ENCODE results near the gene MKRN2. TPM values are rescaled to one million over a fixed set of nuclear protein-coding genes. Genes with fewer than 3 reads are reported as not detected.
"Not testable (repeated sequence)": the region's sequence is repeated elsewhere in the genome, so short reads cannot be mapped to it uniquely, and the experiment has no call there.

The MKRN2 gene
- total RNA-seq, 1 donor from 2014 or later: 47.9 TPM

DNA sequence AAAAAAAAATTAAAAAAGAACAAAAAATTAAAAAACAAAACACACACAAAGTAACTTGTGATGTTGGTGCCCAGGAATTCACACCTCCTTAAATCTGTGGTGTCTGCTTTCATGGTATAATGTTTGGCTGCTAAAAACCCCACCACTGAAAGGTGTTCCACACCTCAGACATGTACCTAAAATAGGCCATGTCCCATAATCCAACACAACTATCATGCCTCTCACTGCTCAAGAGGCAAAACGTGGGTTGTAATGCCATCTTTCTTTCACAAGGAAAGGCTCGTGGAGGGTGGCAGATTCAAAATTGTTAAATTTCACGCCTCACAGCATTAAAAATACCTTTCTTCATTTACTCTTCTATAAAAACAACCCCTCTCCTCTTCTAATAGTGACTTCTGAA lies 29.5 kb downstream of the MKRN2 start:
- no peak for DNase-seq (ENCODE audit: low read depth)

DNA sequence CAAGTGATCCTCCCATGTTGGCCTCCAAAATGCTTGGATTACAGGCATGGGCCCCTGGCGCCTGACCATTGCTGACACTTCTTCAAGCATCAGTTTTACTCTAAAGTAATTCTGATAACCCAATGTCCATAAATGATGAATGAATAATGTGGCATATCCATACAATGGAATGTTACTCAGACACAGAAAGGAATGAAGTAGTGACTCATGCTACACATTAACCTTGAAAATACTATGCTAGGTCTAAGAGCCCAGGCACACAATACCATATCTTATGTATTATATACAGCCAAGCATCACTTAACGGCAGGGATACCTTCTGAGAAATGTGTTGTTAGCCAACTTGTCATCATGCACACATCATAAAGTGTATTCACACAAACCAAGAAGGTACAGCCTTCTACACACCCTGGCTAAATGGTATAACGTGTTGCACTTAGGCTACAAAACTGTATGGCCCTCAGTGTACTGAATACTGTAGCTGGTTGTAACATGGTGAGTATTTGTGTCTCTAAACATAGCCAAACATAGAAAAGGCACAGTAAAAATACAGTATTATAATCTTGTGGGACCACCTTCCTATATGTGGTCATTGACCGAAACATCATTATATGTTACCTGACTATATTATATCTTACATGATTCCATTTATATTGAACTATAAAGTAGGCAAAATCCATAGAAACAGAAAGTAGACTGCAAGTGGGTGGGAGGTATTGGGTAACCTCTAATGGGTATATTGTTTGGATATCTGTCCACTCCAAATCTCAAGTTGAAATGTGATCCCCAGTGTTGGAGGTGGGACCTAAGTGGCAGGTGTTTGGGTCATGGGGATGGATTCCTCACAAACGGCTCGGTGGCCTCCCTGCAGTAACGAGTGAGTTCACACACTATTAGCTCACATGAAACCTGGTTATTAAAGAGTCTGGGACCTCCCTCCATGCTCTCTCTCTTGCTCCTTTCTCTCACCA lies 31.4 kb downstream of the MKRN2 start:
- DNase-seq (ENCODE audit: low read depth): peak; percentile 37

DNA sequence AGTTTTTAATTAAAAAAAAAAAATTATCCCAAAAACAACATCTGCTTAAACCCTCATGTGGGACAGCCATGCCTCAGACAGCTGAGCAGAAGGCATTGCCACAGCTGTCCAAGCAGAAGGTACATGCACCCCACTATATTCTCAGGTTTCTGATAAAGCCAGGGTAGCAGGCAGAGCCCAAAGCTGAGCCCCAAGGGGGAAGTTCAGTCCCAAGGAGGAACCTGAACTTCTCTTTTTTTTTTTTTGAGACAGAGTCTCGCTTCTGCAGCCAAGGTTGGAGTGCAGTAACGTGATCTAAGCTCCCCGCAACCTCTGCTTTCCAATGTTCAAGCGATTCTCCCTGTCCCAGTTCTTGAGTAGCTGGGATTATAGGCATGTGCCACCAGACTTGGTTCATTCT lies 33.2 kb downstream of the MKRN2 start:
- DNase-seq (ENCODE audit: low read depth): no peak

DNA sequence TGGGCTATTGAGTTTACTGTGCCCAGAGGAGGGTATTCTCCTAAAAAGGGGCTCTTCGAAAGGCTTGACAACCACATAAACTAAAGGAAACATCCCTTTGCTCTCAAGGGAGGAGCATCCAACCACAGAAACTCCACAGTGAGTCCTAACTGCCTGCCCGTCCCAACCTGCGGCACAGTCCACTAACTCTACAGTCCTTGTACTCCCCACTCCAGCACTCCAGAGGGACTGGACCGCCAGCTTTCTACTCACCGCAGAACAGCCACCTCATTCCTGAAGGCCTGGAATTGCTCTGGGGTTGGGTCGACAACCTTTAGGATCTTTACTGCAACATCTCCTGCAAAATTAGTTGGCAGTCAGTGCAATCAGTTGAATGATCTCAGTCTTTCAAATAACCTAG lies 34.6 kb downstream of the MKRN2 start:
- DNase-seq (ENCODE audit: low read depth): no peak

DNA sequence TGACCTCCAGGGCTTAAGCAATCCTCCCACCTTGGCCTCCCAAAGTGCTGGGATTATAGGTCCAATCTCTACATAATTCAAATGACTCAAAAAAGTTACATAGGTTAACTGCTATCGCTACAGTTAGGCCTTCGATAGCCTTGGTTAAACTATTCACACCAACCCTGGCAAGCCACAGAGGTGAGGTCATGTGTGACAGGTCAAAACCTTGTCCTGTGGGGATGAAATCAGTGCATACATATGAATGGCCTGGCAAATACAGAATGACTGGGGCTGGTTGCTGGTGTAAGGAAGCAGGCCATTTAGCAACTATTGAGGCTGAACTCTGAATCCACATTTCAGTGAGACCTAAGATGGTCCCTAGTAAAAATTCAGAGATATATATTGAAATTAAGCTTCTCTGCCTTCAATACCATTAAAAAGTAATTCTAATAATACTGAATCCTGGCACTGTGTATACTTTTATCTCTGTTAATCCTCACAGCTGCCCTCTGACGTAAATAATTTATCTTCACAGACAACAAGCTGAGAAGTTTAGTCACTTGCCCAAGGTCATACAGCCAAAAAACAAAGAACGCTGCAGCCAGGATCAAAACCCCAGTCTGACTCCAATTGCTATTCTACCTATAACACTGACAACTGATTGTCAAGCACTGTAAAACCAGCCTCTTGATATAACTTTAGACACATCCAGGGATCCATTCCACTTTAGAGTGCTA lies 35.3 kb downstream of the MKRN2 start:
- no peak for DNase-seq (ENCODE audit: low read depth)

GRCh38 chr3:12593473-12593872 lies 36.6 kb downstream of the MKRN2 start:
- no peak for DNase-seq (ENCODE audit: low read depth)

GRCh38 chr3:12598890-12599289 lies 42.0 kb downstream of the MKRN2 start:
- no peak for DNase-seq (ENCODE audit: low read depth)

DNA sequence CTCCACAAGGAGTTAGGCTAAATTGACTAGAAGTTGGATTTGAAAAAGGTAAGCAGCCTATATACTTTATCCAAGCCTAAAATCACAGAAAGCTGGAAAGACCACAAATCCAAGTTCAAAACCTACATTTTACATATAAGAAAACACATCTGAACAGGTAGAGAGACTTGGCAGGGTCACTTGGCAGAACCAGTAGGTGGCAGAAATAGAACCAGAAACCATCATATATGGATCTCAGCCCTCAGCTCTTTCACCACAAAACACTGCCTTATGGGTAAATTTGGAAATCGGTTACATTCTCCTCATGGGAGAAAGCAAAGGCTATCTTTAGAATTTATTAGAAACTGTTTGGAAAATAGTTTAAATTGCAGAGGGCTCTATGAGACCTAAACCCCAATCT lies 44.2 kb downstream of the MKRN2 start:
- DNase-seq (ENCODE audit: low read depth): no peak

- DNase-seq (ENCODE audit: low read depth): no peak
Measured at GRCh38 chr3:12603969-12604368, 47.1 kb downstream of the MKRN2 start.

DNA sequence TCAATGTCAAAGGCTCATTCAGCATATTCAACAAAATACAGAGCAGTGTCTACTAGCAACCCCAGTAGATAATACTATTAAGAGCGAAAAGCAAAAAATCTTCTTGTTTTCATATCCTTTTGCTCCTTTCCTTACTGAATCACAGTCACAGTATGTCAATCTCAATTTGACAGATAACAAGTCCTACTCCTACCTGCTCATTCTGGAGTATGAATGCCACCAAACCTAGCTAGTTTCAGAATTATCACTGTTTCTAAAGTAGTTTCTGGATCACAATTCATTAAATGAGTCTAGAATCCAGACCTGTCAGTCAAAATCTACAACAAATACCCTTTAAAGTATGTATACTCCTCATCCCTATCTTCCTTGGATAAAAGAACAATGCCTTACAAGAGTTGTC lies 51.5 kb downstream of the MKRN2 start:
- DNase-seq (ENCODE audit: low read depth): no peak

DNA sequence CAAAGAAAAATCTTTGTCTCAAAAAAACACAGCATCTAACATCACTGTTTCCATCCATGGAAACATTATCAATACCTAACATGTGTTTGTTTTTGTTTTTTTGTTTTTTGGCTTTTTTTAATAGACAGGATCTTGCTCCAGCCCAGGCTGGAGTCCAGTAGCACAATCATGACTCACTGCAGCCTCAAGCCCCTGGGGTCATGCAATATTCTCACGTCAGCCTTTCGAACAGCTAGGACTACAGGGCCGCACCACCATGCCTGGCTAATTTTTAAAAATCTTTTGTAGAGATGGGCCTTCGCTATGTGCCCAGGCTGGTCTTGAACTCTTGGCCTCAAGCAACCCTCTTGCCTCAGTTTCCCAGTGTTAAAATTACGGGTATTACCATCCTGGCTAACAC lies 54.2 kb downstream of the MKRN2 start:
- no peak for DNase-seq (ENCODE audit: low read depth)

GRCh38 chr3:12612514-12613226 lies 55.8 kb downstream of the MKRN2 start:
- DNase-seq (ENCODE audit: low read depth): no peak

DNA sequence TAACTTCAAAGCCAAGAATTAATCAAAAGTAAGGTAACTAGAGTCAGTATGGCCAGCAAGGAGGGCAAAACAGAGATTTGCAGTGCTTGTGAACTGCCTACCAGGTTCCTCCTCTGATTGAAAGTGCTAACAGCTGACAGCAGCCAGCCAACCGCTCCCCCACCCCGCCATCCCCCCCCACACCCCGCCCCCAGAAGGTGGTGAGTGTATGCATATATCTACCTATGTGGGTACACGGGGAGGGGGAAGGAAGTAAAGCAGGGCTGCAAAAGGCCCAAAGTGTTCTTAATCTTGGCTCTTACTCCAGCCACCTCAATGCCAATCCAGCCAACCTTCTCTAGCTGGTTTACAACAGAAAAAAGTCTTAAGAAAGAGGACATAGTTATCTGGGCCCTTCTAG lies 56.4 kb downstream of the MKRN2 start:
- DNase-seq (ENCODE audit: low read depth): no peak

DNA sequence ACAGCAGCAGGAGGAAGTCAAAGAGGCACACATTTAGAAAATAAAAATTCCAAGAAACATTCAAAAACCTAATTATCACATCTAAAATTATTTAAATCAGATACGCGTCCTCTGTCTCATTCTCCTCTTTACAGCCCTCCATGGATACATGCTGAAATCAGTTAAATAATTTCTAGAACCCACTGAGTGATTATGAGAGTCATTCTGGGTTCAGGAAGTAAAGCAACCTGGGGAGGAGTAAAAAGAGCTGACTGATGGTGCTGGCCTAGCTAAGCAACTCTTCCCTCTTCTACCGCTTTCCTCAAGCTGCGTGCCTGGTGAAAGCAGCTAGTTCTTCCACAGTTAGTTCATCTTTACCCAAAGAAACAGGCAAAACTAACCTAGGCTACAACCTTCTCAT lies 58.4 kb downstream of the MKRN2 start:
- no peak for DNase-seq (ENCODE audit: low read depth)

DNA sequence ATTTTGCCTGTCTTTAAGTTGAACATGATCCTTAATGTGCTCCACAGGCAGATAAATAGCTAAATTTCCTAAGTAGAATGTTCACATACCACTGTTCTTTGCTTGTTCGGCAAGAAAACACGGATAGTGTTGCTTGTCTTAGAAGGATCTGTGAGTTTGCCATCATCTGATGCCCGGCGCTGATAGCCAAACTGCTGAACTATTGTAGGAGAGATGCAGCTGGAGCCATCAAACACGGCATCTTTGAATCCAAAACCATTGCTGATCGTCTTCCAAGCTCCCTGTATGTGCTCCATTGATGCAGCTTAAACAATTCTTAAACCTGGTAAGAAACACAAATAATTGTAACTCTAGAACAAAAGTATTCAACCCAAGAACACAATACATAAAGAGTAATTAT lies 61.5 kb downstream of the MKRN2 start:
- no peak for DNase-seq (ENCODE audit: low read depth)

- DNase-seq (ENCODE audit: low read depth): no peak
Measured at GRCh38 chr3:12620305-12620704, 63.4 kb downstream of the MKRN2 start.

GRCh38 chr3:12620729-12621128 lies 63.8 kb downstream of the MKRN2 start:
- no peak for DNase-seq (ENCODE audit: low read depth)

GRCh38 chr3:12622335-12622734 lies 65.4 kb downstream of the MKRN2 start:
- no peak for DNase-seq (ENCODE audit: low read depth)

DNA sequence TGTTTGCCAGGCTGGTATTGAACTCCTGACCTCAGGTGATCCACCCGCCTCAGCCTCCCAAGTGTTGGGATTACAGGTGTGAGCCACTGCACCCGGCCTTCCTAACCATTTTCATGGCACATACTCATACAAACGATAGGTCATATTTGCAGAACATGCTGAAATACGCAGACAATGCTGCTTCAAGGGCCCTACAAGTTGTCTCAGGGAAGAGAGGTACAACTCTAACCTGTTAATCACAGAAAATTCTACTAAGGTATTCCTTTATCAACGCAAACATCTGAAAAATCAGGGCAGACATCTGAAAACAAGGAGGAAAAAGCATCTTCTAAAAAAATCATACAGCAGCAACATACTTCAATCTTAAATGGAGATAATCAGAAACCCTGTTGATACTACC lies 67.2 kb downstream of the MKRN2 start:
- no peak for DNase-seq (ENCODE audit: low read depth)

DNA sequence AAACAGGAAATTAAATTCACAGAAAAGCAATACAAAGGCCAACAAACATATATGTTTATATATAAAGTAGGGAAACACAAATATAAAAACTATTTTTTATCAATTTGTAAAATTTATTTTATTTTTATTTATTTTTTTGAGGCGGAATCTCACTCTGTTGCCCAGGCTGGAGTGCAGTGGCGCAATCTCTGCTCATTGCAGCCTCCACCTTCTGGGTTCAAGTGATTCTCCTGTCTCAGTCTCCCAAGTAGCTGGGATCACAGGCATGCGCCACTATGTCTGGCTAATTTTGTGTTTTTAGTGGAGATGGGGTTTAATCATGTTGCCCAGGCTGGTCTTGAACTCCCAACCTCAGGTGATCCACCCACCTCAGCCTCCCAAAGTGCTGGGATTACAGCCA lies 68.1 kb downstream of the MKRN2 start:
- not testable (repeated sequence) for DNase-seq (ENCODE audit: low read depth)

DNA sequence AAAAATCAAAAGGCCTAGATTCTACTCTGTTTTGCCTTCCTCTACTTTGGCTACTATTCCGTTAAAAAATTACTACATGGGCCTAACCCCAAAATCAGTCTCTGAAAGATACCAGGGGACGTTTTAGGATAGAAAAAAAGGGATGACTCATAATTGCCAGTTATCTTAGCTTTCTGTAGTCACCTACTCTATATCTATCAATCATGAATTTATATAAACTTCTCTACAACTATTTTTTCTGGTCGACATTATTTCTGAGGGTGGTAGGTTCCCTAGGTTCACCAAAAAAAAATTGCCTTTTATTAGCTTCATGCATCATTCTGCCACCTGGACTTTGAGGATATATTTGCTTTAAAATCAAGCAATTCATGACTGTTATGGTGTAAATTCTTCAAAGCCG lies 70.5 kb downstream of the MKRN2 start:
- no peak for DNase-seq (ENCODE audit: low read depth)

DNA sequence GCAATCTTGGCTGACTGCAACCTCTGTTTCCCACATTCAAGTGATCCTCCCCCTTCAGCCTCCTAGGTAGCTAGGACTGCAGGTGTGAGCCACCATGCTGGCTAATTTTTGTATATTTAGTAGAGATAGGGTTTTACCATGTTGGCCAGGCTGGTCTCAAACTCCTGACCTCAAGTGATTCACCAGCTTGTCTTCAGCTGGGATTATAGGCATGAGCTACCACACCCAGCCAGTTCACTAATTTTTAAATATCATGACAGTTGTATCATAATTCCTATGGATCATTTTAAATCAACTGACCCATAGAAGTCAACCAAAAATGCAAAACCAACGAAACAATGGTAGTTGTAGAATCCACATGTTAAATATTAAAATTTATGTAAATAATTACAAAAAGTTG lies 71.9 kb downstream of the MKRN2 start:
- DNase-seq (ENCODE audit: low read depth): no peak

Measured in myocyte (in vitro differentiated cells).